ENCODE measurements around the gene KIF7. TPM values are rescaled to one million over a fixed set of nuclear protein-coding genes. Genes with fewer than 3 reads are reported as not detected.
A peak's percentile ranks its signal among the peaks of the same experiment; 100 is the strongest.

KIF7 gene
- total RNA-seq, 4 donors from 2014 or later, result 17.0 to 26.3 (median 18.3) TPM

DNA sequence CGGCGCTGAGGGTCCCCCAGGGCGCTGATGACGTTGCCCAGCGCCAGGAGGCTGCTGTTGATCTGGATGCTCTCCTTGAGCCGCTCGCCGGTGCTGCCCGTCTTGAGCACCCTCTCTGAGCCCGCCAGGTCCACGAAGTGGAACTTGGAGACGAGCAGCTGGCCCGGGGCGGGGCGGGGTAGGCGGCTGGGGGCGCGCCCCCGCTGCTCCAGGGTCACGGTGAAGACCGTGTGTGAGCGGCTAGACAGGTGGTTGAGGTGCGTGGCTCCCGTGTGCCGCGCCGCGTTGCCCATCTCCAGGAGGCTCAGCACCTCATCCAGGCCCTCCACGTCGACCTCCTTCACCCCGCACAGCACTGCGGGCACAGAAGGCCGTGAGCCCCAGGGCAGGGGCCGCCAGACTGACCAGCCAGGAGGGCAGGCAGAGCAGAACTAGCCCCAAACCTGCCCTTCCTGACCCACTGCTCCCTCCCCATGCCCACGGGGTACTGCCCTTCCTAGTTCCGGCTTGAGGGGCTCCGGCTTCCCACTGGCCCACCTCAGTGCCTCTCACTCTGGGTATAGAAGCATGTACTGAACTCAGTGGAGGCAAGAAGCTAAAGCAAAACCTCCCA lies 6.1 kb downstream of the KIF7 start:
- Histone ChIP-seq H3K4me1 (peaks cover 0 to 24% (median 0%) of the 10 kb centered on the region in 3 donors), H3K27ac (no peak overlapping the region), H3K27me3 (no peaks in the 10 kb centered on the region), H3K9me3 (no peaks in the 10 kb centered on the region), H3K4me3 (no peak overlapping the region), H3K36me3 (peaks cover 0 to 46% of the 10 kb centered on the region in 2 donors)
- 90% methylated on average over 11 of the region's 37 CpGs; no CpG with 5 or more reads in 1 of the 2 donors for WGBS, 2 donors (ENCODE audit: low coverage in 1 of 2)
- no peak for TF ChIP-seq EP300 (IDR thresholded peaks at IDR 0.05)
- ATAC-seq, result no peak

- H3K36me3 ChIP-seq, result peaks cover 0 to 48% of the 10 kb centered on the region in 2 donors
These were observed 6.9 kb downstream of the KIF7 start for GRCh38 chr15:89648106-89649012.

DNA sequence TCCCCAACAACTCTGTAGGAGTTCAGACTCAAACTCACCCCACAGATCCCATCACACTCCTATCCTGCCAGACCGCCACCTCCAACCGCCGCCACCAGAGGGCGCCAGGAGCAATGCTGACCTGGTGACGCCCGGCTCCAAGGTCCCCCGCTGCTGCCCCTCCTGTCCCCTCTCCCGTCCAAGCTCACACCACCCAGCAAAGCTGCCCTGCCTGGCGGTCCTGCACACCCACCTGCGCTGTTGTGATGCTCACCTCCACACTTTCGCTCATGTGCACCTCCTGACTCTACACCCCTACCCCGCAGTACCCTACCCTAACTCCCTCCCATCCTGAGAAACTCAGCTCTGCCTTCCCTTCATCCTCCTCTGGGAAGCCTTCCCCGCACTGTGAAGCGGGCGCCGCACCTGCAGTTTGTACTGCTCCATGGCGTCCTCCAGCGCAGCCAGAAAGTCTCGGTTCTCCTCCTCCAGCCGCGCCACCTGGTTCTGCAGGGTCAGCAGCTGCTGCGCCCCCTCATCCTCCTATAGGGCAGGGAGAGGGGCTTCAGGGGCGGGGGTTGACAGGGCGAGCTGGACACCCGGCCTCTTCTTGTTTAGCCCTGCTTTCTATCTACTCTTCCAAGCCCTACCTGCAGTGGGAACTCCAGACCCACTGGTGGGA lies 7.9 kb downstream of the KIF7 start:
- 44 to 67% methylated on average over 17 to 20 of the region's 25 CpGs for WGBS, 2 donors (ENCODE audit: low coverage in 1 of 2)
- H3K4me1 ChIP-seq, result peaks cover 0 to 10% (median 0%) of the 10 kb centered on the region in 3 donors
- peaks cover 0 to 52% of the 10 kb centered on the region in 2 donors for H3K36me3 ChIP-seq
- H3K9me3 ChIP-seq, result no peaks in the 10 kb centered on the region
- H3K27me3 ChIP-seq, result no peaks in the 10 kb centered on the region
- TF ChIP-seq, protein P1, sequence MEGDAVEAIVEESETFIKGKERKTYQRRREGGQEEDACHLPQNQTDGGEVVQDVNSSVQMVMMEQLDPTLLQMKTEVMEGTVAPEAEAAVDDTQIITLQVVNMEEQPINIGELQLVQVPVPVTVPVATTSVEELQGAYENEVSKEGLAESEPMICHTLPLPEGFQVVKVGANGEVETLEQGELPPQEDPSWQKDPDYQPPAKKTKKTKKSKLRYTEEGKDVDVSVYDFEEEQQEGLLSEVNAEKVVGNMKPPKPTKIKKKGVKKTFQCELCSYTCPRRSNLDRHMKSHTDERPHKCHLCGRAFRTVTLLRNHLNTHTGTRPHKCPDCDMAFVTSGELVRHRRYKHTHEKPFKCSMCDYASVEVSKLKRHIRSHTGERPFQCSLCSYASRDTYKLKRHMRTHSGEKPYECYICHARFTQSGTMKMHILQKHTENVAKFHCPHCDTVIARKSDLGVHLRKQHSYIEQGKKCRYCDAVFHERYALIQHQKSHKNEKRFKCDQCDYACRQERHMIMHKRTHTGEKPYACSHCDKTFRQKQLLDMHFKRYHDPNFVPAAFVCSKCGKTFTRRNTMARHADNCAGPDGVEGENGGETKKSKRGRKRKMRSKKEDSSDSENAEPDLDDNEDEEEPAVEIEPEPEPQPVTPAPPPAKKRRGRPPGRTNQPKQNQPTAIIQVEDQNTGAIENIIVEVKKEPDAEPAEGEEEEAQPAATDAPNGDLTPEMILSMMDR (IDR thresholded peaks at IDR 0.05), result peak in 3 of 4 experiments; percentile 80 to 90 (median 81)
- no peak for TF ChIP-seq POLR2AphosphoS5 (IDR thresholded peaks at IDR 0.05)
- no peak overlapping the region for H3K27ac ChIP-seq
- H3K4me3 ChIP-seq, result no peak overlapping the region
- ATAC-seq, result peak; percentile 78

More at GRCh38 chr15:89648106-89649012, 6.9 kb downstream of the KIF7 start:
- Histone ChIP-seq H3K4me1 (peaks cover 0 to 16% (median 0%) of the 10 kb centered on the region in 3 donors), H3K4me3 (no peak overlapping the region), H3K9me3 (no peaks in the 10 kb centered on the region), H3K27me3 (no peaks in the 10 kb centered on the region), H3K27ac (no peak overlapping the region)
- no peak for ATAC-seq
- no peak for TF ChIP-seq POLR2AphosphoS5 (IDR thresholded peaks at IDR 0.05)
- WGBS, 2 donors (ENCODE audit: low coverage in 1 of 2), result 53 to 75% methylated on average over 4 to 25 of the region's 102 CpGs

- H3K36me3 ChIP-seq, result peaks cover 0 to 52% of the 10 kb centered on the region in 2 donors
- no peak overlapping the region for H3K4me3 ChIP-seq
- peaks cover 0 to 10% (median 0%) of the 10 kb centered on the region in 3 donors for H3K4me1 ChIP-seq
- no peaks in the 10 kb centered on the region for H3K9me3 ChIP-seq
- TF ChIP-seq EP300 (IDR thresholded peaks at IDR 0.05) (no peak), POLR2A (IDR thresholded peaks at IDR 0.05) (no peak), POLR2AphosphoS5 (IDR thresholded peaks at IDR 0.05) (no peak)
- TF ChIP-seq, protein P1 (IDR thresholded peaks at IDR 0.05), result no peak
- peak; percentile 22 for ATAC-seq
- no peak overlapping the region for H3K27ac ChIP-seq
- WGBS, 2 donors (ENCODE audit: low coverage in 1 of 2), result 0 to 84% methylated on average over 1 to 8 of the region's 22 CpGs
- no peaks in the 10 kb centered on the region for H3K27me3 ChIP-seq
These were observed 8.7 kb downstream of the KIF7 start for GRCh38 chr15:89646416-89647141.

DNA sequence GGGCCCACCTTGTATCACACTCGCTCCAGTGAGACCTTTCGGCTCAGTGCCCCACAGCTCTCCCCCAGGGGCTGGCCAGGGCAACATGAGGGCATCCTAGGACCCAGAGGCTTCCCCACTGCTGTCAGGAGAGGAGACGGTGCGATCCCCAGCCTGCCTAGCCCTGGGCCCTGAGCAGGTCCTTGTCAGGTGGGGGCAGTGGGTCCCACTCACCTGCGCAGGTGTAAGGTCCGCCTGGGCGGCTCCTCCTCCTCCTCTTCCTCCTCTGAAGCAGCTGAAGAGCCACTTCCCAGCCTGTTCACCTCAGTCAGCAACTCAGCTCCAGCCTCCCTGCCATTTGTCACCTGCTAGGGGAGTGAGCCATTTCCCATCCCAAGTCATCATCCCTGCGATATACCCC lies 9.6 kb downstream of the KIF7 start:
- Histone ChIP-seq H3K4me1 (peaks cover 0 to 10% (median 0%) of the 10 kb centered on the region in 3 donors), H3K27me3 (no peaks in the 10 kb centered on the region), H3K36me3 (peaks cover 0 to 59% of the 10 kb centered on the region in 2 donors), H3K27ac (no peak overlapping the region), H3K9me3 (no peaks in the 10 kb centered on the region), H3K4me3 (no peak overlapping the region)
- WGBS, 2 donors (ENCODE audit: low coverage in 1 of 2), result 96% methylated on average over 3 of the region's 8 CpGs; no CpG with 5 or more reads in 1 of the 2 donors
- no peak for ATAC-seq
- TF ChIP-seq POLR2AphosphoS5 (IDR thresholded peaks at IDR 0.05) (no peak), POLR2A (IDR thresholded peaks at IDR 0.05) (no peak), EP300 (IDR thresholded peaks at IDR 0.05) (no peak)
- TF ChIP-seq, protein P1 (IDR thresholded peaks at IDR 0.05), result no peak
